ENCODE results near the gene NACC1. TPM values are rescaled to one million over a fixed set of nuclear protein-coding genes. Genes with fewer than 3 reads are reported as not detected.
A peak's percentile ranks its signal among the peaks of the same experiment; 100 is the strongest.

Gene NACC1
- total and polyA plus RNA-seq, 2 of the 13 experiments (the other 11 are each of a cell fraction or from before 2014, with no cell fraction given): 31.8 to 42.3 TPM

DNA sequence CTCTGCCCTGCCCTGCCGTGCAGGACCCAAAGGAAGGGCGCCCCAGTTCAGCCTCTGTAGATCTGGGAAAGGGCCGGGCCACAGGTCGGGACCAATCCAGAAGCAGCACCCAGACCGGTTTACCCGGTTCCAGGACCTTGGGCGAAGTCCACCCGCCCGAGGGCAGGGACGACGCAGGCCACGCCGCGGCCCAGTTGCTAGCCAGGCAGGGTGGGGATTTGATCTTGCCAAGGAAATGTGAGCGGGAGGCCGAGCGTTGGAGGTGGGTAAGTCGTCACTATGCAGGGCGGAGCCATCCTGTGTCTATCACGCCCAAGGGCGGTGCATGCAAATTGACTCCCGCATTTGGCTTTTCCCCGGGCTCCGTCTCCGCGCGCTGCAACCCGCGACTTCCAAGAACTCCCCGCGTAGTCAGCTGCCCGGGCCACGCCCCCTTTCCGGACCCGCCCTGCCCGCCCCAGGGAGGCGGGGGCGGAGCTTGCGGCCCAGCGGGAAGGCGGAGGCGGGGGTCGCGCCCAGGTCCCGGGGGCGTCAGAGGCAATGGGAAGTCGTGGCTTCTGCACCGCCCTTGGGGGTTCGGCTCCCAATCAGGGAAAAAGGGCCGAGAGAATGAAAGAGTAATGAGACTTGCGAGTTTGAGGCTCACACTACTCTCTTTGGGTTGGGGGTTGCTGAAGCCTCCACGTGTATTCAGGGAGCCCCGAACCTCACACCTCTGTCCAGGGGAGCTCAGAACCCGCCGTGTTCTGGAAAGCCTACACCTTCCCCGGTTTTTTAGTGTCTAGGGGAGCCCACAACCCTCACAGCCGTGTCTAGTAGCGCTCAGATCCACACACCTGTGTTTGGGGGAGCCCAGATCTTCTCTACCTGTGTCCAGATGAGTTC lies 44.9 kb downstream of the NACC1 start (continued):
- TF ChIP-seq, protein P1, sequence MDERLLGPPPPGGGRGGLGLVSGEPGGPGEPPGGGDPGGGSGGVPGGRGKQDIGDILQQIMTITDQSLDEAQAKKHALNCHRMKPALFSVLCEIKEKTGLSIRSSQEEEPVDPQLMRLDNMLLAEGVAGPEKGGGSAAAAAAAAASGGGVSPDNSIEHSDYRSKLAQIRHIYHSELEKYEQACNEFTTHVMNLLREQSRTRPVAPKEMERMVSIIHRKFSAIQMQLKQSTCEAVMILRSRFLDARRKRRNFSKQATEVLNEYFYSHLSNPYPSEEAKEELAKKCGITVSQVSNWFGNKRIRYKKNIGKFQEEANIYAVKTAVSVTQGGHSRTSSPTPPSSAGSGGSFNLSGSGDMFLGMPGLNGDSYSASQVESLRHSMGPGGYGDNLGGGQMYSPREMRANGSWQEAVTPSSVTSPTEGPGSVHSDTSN (CRISPR knock-in tag; IDR thresholded peaks at IDR 0.05): peak; percentile 74
- TF ChIP-seq ZBTB1 (CRISPR knock-in tag; IDR thresholded peaks at IDR 0.05; ENCODE audit: borderline replicate concordance) (0 out of 2 replicates have a peak, but pooled peaks have one; percentile 48), ZNF616 (CRISPR knock-in tag; IDR thresholded peaks at IDR 0.05; ENCODE audit: low read depth) (no peak), ARNT2 (CRISPR knock-in tag; IDR thresholded peaks at IDR 0.05; ENCODE audit: low read depth) (0 out of 2 replicates have a peak, but pooled peaks have one; percentile 30), ZNF251 (CRISPR knock-in tag; IDR thresholded peaks at IDR 0.05) (no peak), BRD4 (CRISPR knock-in tag; IDR thresholded peaks at IDR 0.05) (no peak), ZNF501 (CRISPR knock-in tag; IDR thresholded peaks at IDR 0.05) (peak; percentile 85; the same call in 1 of the 2 replicates), HOXA7 (CRISPR knock-in tag; IDR thresholded peaks at IDR 0.05) (no peak), SMAD1 (CRISPR knock-in tag; IDR thresholded peaks at IDR 0.05; ENCODE audit: borderline replicate concordance, low read depth) (peak; percentile 54; the same call in 1 of the 2 replicates), ZNF572 (CRISPR knock-in tag; IDR thresholded peaks at IDR 0.05) (0 out of 2 replicates have a peak, but pooled peaks have one; percentile 67), NCOA2 (CRISPR knock-in tag; IDR thresholded peaks at IDR 0.05) (peak; percentile 77), BHLHE40 (IDR thresholded peaks at IDR 0.05; ENCODE audit: low read length) (no peak), ZBTB7A (CRISPR knock-in tag; IDR thresholded peaks at IDR 0.05) (peak; percentile 95), ZNF543 (CRISPR knock-in tag; IDR thresholded peaks at IDR 0.05) (peak; percentile 65; the same call in 1 of the 2 replicates), KLF9 (CRISPR knock-in tag; IDR thresholded peaks at IDR 0.05; ENCODE audit: low read depth) (peak; percentile 71), ZBTB20 (CRISPR knock-in tag; IDR thresholded peaks at IDR 0.05; ENCODE audit: borderline replicate concordance, low read depth) (no peak), ZNF138 (CRISPR knock-in tag; IDR thresholded peaks at IDR 0.05; ENCODE audit: low read depth) (no peak)
- TF ChIP-seq, protein P2, sequence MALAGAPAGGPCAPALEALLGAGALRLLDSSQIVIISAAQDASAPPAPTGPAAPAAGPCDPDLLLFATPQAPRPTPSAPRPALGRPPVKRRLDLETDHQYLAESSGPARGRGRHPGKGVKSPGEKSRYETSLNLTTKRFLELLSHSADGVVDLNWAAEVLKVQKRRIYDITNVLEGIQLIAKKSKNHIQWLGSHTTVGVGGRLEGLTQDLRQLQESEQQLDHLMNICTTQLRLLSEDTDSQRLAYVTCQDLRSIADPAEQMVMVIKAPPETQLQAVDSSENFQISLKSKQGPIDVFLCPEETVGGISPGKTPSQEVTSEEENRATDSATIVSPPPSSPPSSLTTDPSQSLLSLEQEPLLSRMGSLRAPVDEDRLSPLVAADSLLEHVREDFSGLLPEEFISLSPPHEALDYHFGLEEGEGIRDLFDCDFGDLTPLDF (CRISPR knock-in tag; IDR thresholded peaks at IDR 0.05): peak; percentile 46; the same call in 1 of the 2 replicates
- TF ChIP-seq, protein P3, sequence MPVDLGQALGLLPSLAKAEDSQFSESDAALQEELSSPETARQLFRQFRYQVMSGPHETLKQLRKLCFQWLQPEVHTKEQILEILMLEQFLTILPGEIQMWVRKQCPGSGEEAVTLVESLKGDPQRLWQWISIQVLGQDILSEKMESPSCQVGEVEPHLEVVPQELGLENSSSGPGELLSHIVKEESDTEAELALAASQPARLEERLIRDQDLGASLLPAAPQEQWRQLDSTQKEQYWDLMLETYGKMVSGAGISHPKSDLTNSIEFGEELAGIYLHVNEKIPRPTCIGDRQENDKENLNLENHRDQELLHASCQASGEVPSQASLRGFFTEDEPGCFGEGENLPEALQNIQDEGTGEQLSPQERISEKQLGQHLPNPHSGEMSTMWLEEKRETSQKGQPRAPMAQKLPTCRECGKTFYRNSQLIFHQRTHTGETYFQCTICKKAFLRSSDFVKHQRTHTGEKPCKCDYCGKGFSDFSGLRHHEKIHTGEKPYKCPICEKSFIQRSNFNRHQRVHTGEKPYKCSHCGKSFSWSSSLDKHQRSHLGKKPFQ (CRISPR knock-in tag; IDR thresholded peaks at IDR 0.05; ENCODE audit: insufficient replicate concordance): peak; percentile 52
- TF ChIP-seq, protein P4, sequence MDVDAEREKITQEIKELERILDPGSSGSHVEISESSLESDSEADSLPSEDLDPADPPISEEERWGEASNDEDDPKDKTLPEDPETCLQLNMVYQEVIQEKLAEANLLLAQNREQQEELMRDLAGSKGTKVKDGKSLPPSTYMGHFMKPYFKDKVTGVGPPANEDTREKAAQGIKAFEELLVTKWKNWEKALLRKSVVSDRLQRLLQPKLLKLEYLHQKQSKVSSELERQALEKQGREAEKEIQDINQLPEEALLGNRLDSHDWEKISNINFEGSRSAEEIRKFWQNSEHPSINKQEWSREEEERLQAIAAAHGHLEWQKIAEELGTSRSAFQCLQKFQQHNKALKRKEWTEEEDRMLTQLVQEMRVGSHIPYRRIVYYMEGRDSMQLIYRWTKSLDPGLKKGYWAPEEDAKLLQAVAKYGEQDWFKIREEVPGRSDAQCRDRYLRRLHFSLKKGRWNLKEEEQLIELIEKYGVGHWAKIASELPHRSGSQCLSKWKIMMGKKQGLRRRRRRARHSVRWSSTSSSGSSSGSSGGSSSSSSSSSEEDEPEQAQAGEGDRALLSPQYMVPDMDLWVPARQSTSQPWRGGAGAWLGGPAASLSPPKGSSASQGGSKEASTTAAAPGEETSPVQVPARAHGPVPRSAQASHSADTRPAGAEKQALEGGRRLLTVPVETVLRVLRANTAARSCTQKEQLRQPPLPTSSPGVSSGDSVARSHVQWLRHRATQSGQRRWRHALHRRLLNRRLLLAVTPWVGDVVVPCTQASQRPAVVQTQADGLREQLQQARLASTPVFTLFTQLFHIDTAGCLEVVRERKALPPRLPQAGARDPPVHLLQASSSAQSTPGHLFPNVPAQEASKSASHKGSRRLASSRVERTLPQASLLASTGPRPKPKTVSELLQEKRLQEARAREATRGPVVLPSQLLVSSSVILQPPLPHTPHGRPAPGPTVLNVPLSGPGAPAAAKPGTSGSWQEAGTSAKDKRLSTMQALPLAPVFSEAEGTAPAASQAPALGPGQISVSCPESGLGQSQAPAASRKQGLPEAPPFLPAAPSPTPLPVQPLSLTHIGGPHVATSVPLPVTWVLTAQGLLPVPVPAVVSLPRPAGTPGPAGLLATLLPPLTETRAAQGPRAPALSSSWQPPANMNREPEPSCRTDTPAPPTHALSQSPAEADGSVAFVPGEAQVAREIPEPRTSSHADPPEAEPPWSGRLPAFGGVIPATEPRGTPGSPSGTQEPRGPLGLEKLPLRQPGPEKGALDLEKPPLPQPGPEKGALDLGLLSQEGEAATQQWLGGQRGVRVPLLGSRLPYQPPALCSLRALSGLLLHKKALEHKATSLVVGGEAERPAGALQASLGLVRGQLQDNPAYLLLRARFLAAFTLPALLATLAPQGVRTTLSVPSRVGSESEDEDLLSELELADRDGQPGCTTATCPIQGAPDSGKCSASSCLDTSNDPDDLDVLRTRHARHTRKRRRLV (CRISPR knock-in tag; IDR thresholded peaks at IDR 0.05): peak; percentile 92

Data from HepG2 (cell line).